Gastrocnemius medialis (tissue), 4 donors: ENCODE results near the gene MRTO4.

Source experiments
- POLR2A ChIP-seq, 2 donors: fragments of 450-650 bp; IDR thresholded peaks; one replicate each; pipeline ENCODE4 v1.6.1; 2017; ENCODE audit warnings: antibody characterized with exemption in 2 of 2, mild to moderate bottlenecking in 2 of 2, moderate library complexity in 2 of 2
- TF ChIP-seq, protein P1 (sequence below), 5 experiments: fragments of 450-650 bp in 3 of 5; fragments of 200-600 bp in 2 of 5; sonication (generic) in 2 of 5; IDR thresholded peaks in 4 of 5; conservative IDR thresholded peaks in 1 of 5; 1 replicate in 4 of 5; 2 replicates in 1 of 5; pipeline ENCODE4 v1.5.1; 2016 to 2019; ENCODE audit warnings: antibody characterized with exemption in 5 of 5, mild to moderate bottlenecking in 3 of 5, moderate library complexity in 3 of 5

DNA sequence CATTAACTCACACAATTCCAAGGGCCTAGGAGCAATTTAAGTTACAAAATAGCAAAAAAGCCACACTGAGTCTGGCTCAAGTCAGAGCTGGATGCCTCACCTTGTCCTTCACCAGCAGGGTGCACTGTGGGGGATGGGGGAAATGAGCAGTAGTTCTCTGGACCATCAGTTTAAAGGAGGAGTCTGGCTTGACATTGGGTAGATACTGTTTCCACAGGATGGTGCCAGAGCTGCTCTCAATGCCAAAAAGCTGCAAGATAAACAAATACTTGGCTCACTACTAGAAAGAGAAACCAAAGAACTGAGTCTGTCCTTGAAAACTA is 19.1 kb upstream of the MRTO4 start:
- TF ChIP-seq, protein P1, sequence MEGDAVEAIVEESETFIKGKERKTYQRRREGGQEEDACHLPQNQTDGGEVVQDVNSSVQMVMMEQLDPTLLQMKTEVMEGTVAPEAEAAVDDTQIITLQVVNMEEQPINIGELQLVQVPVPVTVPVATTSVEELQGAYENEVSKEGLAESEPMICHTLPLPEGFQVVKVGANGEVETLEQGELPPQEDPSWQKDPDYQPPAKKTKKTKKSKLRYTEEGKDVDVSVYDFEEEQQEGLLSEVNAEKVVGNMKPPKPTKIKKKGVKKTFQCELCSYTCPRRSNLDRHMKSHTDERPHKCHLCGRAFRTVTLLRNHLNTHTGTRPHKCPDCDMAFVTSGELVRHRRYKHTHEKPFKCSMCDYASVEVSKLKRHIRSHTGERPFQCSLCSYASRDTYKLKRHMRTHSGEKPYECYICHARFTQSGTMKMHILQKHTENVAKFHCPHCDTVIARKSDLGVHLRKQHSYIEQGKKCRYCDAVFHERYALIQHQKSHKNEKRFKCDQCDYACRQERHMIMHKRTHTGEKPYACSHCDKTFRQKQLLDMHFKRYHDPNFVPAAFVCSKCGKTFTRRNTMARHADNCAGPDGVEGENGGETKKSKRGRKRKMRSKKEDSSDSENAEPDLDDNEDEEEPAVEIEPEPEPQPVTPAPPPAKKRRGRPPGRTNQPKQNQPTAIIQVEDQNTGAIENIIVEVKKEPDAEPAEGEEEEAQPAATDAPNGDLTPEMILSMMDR (IDR thresholded peaks at IDR 0.05 in 4 of 5, conservative IDR thresholded peaks at IDR 0.05 in 1 of 5) = peak in 2 of 5 experiments; percentile 20 to 32
- TF ChIP-seq POLR2A (IDR thresholded peaks at IDR 0.05) = no peak
